GM21825 (cell line): ENCODE results near the gene SEMA4D.
"Not testable (repeated sequence)": the region's sequence is repeated elsewhere in the genome, so short reads cannot be mapped to it uniquely, and the experiment has no call there.

Experiments used
- ATAC-seq: cut with Tn5 transposase; IDR thresholded peaks from one replicate; pipeline ENCODE4 v1.9.1; 2021; ENCODE audit warnings: mild to moderate bottlenecking, moderate library complexity; ENCODE audit not compliant: unreplicated experiment

The SEMA4D gene

DNA sequence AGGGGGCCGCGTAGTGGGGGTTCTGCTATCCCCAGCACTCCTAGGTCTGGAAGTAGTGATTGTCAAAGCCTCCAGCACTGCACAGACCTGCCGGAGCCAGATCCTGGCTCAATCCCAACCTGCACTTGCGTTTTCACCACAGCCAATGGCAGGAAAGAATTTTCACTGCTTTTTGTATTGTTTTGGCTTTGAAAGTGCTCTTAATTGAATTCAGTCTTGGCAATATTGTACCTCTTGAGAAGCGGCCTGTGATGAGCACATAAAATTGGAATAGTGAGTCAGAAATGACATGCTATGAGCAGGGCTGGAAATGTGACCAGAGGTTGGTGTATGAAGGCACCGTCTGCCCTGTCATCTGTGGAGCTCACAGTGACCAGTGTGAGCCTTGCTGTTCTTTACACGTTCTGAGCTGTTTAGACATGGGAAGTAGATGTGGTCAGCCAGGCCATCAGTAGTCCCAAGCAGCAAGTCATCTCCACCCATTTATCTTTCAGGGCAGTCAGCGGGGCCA is 138.1 kb downstream of the SEMA4D start:
- no peak for ATAC-seq

DNA sequence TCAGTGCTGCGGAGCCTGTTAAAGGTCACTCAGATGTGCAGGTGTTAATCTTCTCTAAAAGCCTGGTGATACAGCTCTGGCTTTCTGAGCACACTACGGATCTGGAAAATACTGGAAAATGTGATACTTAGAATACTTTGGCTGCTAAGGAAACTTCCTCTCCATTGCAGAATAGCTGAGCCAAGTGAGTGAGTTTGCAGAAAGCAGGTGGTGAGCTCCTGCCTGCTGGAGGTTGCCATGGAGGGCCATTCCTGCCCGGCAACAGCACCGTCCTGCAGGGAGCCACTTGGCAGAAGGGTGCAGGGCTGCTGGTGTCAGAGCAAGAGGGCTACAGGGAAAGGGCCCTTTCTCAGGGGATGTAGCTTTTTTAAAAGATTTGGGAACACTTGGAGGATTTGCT is 138.9 kb downstream of the SEMA4D start:
- ATAC-seq, result no peak

DNA sequence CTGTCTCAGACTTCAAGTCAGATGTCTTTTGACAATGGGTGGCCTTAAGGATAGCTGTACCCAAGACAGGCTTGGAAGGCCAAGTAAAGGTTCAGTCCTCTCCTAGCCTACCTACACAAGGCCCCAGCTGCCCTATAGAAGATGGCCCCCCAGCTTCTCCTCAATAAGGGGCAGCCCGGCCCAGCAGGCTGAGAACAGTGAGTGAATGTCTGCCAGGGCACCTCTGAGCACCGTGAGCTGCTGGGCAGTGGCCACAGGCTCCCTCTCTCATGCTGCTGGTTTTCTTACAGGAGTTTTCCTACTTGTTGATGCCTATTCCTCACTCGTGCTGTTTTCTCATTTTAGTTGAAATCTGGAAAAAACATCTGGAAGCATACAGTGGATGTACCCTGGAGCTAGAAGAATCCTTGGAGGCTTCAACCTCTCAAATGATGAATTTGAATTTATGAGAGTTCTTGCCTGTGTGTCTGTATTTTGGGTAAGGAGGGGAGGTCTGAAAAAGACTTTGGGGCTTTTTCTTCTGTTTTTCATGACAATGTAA is 139.5 kb downstream of the SEMA4D start:
- ATAC-seq, result no peak

DNA sequence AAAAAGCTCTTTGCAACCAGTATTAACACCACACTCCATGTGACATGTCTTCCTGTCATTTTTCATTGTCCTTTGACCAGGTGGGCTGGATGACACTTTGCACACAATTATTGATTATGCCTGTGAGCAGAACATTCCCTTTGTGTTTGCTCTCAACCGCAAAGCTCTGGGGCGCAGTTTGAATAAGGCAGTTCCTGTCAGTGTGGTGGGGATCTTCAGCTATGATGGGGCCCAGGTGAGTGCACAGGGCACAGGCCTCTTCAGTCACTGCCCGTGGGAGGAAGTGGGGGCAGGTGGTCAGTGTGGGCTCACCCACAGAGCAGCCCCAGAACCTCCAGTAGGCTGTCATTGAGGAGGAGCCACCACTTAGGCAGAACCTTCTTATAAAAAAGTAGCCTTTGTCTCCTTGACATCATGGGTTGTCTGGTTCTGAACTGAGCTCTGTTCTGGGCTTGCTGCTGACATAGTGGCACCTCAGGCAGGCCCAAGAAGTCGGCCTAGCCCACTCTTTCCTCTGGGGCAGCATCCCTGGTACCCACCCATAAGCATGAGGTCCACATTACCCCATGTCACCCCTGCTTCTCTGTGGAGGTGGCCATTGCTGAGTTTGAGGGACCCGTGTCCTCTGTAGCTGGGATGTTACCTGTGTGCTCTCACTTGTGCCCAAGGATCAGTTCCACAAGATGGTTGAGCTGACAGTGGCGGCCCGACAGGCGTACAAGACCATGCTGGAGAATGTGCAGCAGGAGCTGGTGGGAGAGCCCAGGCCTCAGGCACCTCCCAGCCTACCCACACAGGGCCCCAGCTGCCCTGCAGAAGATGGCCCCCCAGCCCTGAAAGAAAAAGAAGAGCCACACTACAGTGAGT is 140.3 kb downstream of the SEMA4D start:
- ATAC-seq, result no peak

DNA sequence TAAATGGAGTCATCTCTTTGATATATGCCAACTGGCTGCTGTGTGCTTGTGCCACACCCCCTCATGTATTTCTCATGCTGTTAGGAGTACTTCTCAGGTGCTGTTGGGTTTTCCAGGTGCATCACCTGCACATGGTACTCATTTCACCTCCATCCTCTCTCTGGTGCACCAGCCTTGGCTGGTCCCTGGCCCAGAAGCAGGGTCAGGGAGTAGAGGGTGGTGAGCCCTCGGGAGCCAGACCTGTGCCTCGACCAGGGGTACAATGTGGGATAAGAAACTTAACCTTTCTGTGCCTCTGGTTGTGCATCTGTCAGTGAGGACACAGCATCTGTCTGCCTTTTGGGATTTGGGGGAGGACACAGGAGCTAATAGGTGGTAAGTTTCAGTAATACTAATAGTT is 141.1 kb downstream of the SEMA4D start:
- no peak for ATAC-seq

DNA sequence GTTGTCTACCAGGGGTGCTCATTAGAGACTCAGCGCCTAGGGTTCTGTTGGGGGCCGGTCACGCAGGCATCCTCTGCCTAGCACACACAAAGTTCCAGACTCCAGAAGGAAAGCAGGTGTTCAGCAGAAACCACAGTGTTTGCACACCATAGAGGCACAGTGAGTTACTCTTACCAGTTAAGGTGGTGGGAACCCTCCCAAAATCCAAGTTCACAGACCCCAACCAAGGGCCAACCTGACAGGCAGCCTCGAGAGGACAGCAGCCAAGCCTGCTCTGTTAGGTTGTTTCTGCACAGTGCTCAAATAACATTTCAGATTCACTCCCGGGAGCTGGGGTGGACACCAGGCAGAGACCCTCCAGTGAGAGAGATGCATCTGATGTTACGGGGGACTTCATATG is 143.4 kb downstream of the SEMA4D start:
- no peak for ATAC-seq

DNA sequence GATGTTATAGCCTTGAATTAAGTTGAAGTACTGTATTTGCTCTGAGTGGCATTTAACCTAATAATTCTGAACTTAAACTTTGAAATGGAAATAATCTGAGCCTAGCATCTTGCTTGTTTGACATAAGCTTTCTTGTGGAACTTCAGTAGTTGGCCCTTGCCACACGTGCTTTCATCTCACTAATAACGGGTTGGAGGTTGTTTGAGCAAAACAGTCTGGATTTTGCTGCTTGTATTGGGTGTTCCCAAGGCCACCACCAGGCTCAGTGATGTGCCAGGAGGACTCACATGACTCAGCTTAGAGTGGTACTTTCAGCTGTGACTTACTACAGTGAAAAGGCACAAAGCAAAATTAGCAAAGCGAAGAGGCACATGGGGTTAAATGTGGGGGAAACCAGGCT is 143.9 kb downstream of the SEMA4D start:
- ATAC-seq, result no peak

DNA sequence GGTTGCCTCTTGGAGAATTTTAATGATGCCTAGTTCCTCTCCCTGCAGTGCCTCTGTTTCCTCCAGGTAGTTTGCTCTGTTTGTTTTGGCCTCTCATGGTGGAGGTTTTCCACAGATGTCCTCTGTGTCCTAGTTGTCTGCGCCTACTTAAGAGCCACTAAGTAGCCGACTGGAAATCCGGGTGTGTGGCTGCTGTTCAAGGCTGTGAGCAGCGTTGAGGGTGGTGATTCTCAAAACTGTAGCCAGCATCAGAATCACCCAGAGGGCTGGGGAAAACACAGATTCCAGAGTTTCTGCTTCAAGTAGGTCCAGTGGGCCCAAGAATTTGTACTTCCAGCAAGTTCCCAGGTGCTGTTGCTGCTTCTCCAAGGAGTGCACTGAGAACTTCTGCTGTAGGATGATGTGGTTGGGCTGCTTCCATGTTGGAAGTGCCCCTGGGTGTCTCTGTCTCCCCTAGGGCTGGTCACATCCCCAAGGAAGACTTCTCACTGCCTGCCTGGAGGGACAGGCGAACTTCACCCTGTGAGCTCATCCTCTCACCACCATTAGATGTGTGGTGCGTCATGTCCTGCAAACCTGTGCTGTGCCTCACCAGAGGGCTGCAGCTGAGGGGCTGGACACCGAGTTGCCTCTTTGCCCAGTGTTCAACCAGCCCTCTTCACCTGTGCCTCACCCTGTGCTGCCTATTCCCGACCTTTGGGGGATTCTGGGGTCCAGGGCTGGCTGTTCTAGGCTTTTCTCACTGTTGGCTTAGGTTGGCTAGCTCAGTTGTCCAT is 144.9 kb downstream of the SEMA4D start:
- no peak for ATAC-seq

DNA sequence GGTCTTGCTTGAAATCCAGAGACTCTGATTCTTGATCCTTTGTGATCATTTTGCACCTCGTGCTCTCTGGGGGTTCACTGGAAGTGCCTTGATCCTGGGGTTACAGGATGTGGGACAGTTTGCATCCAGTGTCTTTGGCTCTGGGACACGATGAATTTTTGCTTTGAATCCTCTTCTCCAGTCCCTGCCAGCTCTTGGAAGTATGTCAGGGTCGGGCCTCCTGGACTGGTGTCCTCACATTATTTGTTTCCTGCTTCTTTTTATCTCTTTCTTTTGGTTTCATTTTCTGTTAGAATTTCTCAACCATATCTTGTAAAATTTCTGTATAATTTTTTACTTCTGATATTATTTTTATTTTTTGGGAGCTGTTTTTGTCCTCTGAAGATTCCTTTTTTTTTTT is 145.5 kb downstream of the SEMA4D start:
- ATAC-seq, result no peak

DNA sequence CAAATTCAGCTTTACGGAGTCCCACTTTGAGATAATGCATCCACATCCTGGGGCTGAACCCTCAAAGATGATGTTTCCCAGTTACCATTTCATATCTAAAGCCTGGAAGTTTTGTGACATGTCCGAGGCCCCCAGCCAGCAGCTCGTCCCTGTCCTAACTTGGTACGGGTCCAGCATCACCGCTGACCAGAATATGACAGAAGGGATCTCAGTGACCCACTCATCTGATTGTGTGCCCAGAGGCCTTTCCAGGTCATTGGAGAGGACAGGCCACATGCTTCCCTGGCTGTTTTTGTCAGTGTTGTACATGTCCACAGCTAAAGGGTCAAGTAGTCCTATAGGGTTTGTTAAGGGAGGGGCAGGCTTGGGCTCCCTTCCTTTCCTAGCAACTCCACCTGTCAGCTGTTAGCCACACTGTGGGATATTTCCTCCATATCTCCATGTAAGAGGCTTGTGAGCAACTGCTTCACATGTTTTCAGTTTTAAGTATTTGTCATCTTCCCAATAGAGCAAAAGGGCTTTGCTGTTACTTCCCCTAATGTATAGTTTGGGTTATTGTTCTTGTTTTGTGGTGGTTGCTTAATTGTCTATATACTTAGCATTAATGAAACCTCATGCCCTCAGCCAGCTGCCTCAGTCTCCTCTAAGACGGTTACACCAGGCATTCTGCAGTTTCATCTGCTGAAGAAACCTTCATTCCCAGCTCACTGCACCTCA is 146.2 kb downstream of the SEMA4D start:
- ATAC-seq, result no peak

DNA sequence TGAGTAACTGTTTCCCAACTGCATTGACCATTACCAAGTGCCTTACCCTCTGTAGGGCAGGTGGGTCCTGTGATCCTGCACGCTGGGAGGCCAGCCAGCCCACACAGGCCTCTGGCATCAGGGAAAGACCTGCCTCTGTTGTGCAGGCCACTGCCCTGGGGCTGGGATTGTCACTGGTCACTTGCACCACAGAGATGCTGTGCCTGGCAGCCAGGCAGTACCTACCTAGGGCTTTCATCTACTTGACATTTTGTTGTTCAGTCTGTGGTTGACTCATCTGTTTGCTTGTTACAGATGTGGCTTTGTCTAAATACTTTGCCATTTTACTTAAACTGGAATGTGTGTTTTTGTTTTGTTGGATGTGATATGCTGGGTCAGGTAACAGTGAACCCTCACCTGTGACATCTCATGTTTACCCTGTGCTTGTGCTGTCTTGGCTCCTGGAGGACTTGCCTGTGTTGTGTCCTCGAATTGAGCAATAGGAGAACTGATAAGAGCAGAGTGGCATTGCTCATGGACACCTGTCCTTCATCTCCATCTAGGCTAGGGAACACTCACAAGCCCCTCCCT is 146.8 kb downstream of the SEMA4D start:
- ATAC-seq, result no peak

DNA sequence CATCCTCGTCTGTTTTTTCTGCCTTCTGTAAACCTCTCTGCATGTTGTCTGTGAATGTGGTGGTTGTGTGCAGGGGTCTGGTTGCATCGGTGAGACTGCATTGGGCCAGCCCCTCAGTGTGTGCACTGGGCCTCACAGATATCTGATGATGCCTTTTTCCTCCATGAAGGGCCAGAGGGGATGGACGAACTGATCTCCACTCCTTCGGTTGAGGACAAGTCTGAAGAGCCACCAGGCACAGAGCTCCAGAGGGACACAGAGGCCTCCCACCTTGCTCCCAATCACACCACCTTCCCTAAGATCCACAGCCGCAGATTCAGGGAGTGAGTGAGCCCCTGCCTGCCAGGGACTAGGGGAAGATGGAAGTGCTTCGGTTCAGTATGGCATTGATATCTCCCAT is 148.3 kb downstream of the SEMA4D start:
- no peak for ATAC-seq

DNA sequence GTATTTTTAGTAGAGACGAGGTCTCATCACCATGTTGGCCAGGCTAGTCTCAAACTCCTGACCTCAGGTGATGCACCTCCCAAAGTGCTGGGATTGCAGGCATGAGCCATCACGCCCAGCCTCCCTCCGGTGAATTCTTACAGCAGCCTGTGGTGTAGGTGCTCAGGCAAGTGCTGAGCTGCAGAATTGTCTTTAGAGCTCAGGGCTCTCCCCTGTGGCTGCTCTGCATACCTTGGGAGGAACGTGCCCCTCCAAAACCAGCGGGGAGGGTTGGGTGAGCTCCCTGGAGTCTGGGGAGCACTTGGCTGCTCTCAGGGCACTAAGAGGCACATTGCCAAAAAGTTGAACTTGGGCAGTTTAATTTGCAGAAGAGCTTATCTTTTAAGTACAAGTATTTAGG is 150.3 kb downstream of the SEMA4D start:
- ATAC-seq, result no peak

DNA sequence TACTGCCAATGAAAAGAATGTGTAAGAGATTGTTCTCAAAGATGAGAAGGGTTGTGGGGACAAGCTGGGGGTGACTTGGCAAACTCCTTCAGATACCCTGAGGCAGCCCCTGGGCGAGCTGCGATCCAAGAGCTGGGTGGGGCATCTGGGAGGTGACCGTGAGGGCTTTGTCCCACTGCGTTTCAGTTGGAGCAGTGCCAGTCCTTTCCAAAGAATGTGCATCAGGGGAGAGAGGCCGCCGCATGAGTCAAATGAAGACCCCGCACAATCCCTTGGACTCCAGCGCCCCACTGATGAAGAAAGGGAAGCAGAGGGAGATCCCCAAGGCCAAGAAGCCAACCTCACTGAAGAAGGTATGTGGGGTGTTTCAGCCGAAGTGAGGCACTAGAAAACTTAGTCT is 151.2 kb downstream of the SEMA4D start:
- no peak for ATAC-seq

DNA sequence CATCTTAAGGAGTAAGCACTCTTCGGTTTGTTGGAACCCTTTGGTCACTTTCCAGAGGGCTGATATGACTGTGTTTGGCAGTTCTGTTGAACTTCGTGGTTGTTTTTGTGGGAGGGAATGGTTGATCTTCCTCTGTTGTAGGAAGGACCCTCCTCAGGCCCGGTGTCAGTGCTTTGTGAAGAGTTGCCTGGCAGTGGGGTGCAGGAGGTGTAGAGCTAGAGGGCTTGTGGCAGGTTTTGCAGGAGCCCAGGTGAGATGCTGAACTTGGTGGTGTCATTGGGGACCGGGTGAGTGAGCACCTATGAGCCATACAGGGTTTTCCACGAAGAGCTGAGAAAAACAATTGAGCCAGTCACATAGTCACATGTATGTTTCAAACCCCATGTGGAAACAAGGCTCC is 152.4 kb downstream of the SEMA4D start:
- no peak for ATAC-seq

DNA sequence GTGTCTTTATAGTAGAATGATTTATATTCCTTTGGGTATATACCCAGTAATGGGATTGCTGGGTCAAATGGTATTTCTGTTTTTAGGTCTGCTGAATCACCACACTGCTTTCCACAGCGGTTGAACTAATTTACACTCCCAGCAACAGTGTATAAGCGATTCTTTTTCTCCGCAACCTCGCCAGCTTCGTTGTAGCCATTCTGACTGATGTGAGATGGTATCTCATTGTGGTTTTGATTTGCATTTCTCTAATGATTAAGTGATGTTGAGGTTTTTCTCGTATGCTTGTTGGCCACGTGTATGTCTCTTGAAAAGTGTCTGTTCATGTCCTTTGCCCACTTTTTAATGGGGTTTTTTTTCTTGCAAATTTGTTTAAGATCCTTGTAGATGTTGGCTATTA is 154.1 kb downstream of the SEMA4D start:
- ATAC-seq, result not testable (repeated sequence)

DNA sequence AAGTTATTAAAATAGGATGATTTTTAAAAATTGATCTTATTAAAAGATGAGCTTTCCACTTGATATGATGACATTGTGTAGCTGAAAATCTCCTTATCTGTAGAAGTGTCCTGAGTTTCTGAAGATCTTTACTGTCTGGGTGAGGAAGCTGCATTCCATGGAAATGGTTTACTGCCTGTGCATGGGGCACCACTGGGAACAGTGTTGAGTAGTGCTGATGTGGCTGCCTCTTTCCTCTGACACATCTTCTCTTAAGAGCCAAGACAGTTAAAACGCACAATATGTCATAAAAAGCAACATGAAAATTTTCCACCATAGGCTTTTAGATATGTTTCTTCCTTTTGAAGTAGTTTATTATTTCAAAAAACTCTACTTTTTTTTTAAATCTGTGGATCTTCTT is 155.0 kb downstream of the SEMA4D start:
- no peak for ATAC-seq

DNA sequence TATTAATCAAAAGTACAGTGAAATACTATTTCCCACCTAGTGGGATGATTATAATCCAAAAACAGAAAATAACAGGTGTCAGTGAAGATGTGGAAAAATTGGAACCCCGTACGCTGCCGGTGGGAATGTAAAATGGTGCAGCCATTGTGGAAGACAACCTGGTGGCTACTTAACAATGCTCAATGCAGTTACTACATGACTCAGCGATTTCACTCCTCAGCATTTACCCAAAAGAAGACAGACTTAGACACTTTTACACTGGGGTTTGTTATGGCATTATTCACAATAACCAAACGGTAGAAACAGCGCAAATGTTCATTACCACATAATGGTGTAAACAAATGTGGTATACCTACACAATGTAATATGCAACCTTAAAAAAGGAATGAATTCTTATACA is 155.7 kb downstream of the SEMA4D start:
- no peak for ATAC-seq

DNA sequence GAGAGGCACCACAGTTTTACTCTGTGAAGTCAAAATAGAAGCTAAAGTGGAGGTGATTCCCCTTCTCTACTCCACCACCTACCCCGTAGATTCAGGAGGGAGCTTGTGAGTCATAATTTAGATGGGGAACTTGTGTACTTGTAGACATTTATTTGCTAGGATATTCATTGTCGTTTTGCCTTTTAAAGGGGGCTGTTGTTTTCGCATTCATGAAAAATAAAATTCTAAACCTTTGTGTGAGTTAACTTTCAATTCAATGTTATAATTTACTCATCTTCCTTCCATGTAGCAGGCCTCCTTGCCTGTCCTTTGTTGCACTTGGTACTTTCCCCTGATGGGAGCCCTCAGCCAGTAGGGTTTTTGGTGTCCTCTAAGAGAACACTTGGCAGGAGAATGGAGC is 157.6 kb downstream of the SEMA4D start:
- no peak for ATAC-seq

DNA sequence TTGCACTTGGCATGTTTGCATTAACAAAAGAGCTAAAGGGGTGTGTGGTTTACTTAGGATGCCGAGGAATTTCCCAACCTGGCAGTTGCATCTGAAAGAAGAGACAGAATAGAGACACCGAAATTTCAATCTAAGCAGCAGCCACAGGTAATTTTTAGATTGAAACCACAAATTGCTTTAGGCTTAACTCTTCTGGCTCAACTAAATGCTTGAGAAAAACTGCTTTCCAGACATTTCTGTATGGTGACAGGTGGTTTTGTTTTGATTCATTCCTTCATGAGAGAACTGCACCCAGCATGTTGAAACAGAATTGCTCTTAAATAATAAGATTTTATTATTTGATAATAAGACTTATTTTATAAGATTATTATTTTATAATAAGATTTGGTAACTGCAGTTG is 158.1 kb downstream of the SEMA4D start:
- ATAC-seq, result no peak

DNA sequence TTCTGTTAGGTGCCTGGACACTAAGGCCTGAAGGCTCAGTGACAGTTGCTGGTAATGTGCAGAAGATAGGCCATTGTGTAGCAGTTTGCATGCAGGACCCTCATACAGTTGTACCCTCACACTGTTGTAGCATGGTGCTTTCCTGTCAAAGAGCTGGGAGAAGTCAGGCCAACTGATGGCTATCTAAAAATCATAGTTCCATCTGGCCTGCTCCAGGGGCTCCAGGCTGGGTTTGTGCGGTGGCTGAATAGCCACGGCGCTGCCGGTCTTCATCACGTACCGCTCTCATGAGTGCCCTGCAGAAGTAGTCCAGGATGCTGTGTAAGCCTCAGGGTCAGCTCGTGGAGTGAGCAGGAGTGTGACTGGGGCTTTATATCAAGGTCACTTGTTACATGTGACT is 167.4 kb downstream of the SEMA4D start:
- no peak for ATAC-seq
